ENCODE data around the gene CARS1. TPM values are rescaled to one million over a fixed set of nuclear protein-coding genes. Genes with fewer than 3 reads are reported as not detected.

Gene CARS1
- total RNA-seq, 1 donor from 2014 or later = 17.2 TPM

DNA sequence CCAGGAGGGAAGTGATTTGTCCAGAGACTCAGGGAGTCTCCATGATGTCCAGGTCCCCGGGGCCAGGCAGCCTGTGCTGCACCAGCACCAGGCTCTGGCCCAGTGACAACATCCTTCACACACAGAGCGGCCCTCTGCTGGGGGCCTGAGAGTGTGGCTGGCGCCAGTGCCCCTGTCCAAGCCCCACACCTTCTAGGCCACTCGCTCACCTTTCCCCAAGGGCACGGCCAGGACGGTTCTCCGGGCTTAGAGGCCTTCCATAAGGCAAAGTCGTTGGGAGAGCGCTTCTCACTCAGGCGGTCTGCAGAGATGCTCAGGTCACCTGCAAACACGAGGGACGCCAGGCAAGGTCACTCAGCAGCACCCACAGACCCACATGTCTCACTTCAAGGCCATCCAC is 37.2 kb downstream of the CARS1 start:
- peaks cover 22% of the 10 kb centered on the region for H3K36me3 Mint-ChIP-seq
- no peak overlapping the region for H3K27ac ChIP-seq
- H3F3A ChIP-seq (ENCODE audit: low read depth) = no peaks in the 10 kb centered on the region

DNA sequence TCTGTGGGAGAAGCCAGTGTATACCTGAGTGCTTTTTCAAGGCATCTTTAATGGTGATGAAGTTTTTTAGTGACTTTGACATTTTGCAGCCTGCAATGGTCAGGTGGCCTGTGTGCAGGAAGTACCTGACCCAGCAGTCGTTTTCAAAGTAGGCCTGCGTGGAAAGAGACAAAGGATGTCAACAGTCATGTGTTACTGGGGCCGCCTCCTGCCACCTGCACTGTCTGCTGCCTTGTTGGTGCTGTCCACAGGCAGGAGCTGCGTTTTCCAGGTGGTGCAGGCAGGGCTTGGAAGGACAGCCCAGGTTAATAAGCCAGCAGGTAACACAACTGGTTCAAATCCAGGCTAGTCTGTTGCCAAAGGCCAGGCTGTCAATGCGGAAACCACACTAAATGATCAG is 38.6 kb downstream of the CARS1 start:
- no peak overlapping the region for H3K27ac ChIP-seq
- H3K4me1 ChIP-seq = peaks cover 6% of the 10 kb centered on the region
- H3K36me3 ChIP-seq = no peaks in the 10 kb centered on the region
- no peak overlapping the region for H2AFZ ChIP-seq (replicated peaks)
- no peak overlapping the region for H3K4me3 ChIP-seq
- no peak overlapping the region for H3K27ac Mint-ChIP-seq
- peaks cover 4% of the 10 kb centered on the region for H4K20me1 ChIP-seq (ENCODE audit: low read depth)
- H3K27me3 ChIP-seq = no peaks in the 10 kb centered on the region
- no peak overlapping the region for H3K9ac ChIP-seq
- H3K36me3 Mint-ChIP-seq = peaks cover 21% of the 10 kb centered on the region
- no peaks in the 10 kb centered on the region for H3K9me3 ChIP-seq (ENCODE audit: low read depth)
- H3K4me2 ChIP-seq = no peak overlapping the region
- H3K27me3 Mint-ChIP-seq (ENCODE audit: insufficient read depth, low read depth) = peaks cover 5% of the 10 kb centered on the region
- no peaks in the 10 kb centered on the region for H3K79me2 ChIP-seq (ENCODE audit: low read depth)
- H3K4me1 Mint-ChIP-seq = peaks cover 5% of the 10 kb centered on the region
- TF ChIP-seq EZH2phosphoT487 (IDR thresholded peaks at IDR 0.05) = no peak
- no peak for TF ChIP-seq EZH2 (IDR thresholded peaks at IDR 0.05)
- TF ChIP-seq, protein P1, sequence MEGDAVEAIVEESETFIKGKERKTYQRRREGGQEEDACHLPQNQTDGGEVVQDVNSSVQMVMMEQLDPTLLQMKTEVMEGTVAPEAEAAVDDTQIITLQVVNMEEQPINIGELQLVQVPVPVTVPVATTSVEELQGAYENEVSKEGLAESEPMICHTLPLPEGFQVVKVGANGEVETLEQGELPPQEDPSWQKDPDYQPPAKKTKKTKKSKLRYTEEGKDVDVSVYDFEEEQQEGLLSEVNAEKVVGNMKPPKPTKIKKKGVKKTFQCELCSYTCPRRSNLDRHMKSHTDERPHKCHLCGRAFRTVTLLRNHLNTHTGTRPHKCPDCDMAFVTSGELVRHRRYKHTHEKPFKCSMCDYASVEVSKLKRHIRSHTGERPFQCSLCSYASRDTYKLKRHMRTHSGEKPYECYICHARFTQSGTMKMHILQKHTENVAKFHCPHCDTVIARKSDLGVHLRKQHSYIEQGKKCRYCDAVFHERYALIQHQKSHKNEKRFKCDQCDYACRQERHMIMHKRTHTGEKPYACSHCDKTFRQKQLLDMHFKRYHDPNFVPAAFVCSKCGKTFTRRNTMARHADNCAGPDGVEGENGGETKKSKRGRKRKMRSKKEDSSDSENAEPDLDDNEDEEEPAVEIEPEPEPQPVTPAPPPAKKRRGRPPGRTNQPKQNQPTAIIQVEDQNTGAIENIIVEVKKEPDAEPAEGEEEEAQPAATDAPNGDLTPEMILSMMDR (IDR thresholded peaks at IDR 0.05) = no peak
- H3F3A ChIP-seq (ENCODE audit: low read depth) = no peaks in the 10 kb centered on the region
- no peaks in the 10 kb centered on the region for H3K9me3 Mint-ChIP-seq
- no peak overlapping the region for H3K4me3 Mint-ChIP-seq
- DNase-seq (ENCODE audit: low spot score) = no peak

More for the DNA sequence above, 37.2 kb downstream of the CARS1 start:
- Histone ChIP-seq H3K4me2 (no peak overlapping the region), H3K36me3 (no peaks in the 10 kb centered on the region), H4K20me1 (ENCODE audit: low read depth) (peaks cover 4% of the 10 kb centered on the region), H3K9ac (no peak overlapping the region), H3K4me3 (no peak overlapping the region), H3K9me3 (ENCODE audit: low read depth) (no peaks in the 10 kb centered on the region), H3K79me2 (ENCODE audit: low read depth) (no peaks in the 10 kb centered on the region), H3K4me1 (peaks cover 6% of the 10 kb centered on the region), H3K27me3 (no peaks in the 10 kb centered on the region), H2AFZ (replicated peaks) (no peak overlapping the region)
- H3K9me3 Mint-ChIP-seq = no peaks in the 10 kb centered on the region
- H3K4me3 Mint-ChIP-seq = no peak overlapping the region
- H3K4me1 Mint-ChIP-seq = peaks cover 5% of the 10 kb centered on the region
- no peak overlapping the region for H3K27ac Mint-ChIP-seq
- no peak for TF ChIP-seq EZH2phosphoT487 (IDR thresholded peaks at IDR 0.05)
- TF ChIP-seq, protein P1 (IDR thresholded peaks at IDR 0.05) = no peak
- peaks cover 4% of the 10 kb centered on the region for H3K27me3 Mint-ChIP-seq (ENCODE audit: insufficient read depth, low read depth)
- no peak for DNase-seq (ENCODE audit: low spot score)

DNA sequence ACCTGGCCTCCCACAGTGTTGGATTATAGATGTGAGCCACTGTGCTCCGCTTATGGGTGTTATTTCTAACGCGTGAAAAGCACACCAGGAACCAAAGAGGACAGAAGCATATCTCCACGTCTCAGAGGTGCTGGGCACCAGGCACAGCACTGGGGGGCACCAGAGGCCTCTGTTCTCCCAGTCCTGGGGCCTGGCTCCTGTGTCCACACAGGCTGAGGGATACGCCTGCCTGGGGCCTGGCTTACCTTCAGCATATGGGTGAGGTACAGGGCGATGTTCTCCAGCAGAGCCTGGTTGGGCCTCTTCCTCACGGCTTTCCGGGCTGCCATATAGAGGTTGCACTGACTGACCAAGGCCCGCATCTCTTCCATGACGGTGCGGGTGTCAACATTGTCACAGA is 40.4 kb downstream of the CARS1 start:
- no peaks in the 10 kb centered on the region for H3K4me1 Mint-ChIP-seq
- peaks cover under 1% of the 10 kb centered on the region for H4K20me1 ChIP-seq (ENCODE audit: low read depth)
- H3K4me3 ChIP-seq = no peak overlapping the region
- H3K27ac Mint-ChIP-seq = no peak overlapping the region
- H3F3A ChIP-seq (ENCODE audit: low read depth) = no peaks in the 10 kb centered on the region
- H3K9me3 ChIP-seq (ENCODE audit: low read depth) = no peaks in the 10 kb centered on the region
- no peak overlapping the region for H2AFZ ChIP-seq (replicated peaks)
- H3K36me3 ChIP-seq = no peaks in the 10 kb centered on the region
- DNase-seq (ENCODE audit: low spot score) = no peak
- no peaks in the 10 kb centered on the region for H3K9me3 Mint-ChIP-seq
- peaks cover 5% of the 10 kb centered on the region for H3K27me3 Mint-ChIP-seq (ENCODE audit: insufficient read depth, low read depth)
- no peaks in the 10 kb centered on the region for H3K79me2 ChIP-seq (ENCODE audit: low read depth)
- no peak overlapping the region for H3K27ac ChIP-seq
- peaks cover 6% of the 10 kb centered on the region for H3K4me1 ChIP-seq
- peaks cover 13% of the 10 kb centered on the region for H3K36me3 Mint-ChIP-seq
- TF ChIP-seq, protein P1 (IDR thresholded peaks at IDR 0.05) = no peak
- TF ChIP-seq EZH2 (IDR thresholded peaks at IDR 0.05) (no peak), EZH2phosphoT487 (IDR thresholded peaks at IDR 0.05) (no peak)
- no peaks in the 10 kb centered on the region for H3K27me3 ChIP-seq
- no peak overlapping the region for H3K4me3 Mint-ChIP-seq
- H3K9ac ChIP-seq = no peak overlapping the region
- no peak overlapping the region for H3K4me2 ChIP-seq

Measured in neural progenitor cell (in vitro differentiated cells).